ENCODE measurements around the gene TOMM22. TPM values are rescaled to one million over a fixed set of nuclear protein-coding genes. Genes with fewer than 3 reads are reported as not detected.
A peak's percentile ranks its signal among the peaks of the same experiment; 100 is the strongest.

The TOMM22 gene
- total RNA-seq: 10 to 100 TPM; 28.6 to 59.9 (median 50.6) TPM
- 10 to 100 TPM; 24.3 to 44.3 (median 41.3) TPM for polyA plus RNA-seq
- long read RNA-seq, donor 1, transcript TOMM22-201 (4 exons, 2,040 nt): major isoform, 36 of 37 reads
- long read RNA-seq, donor 1, partial matches to known transcripts: 0 of 37 reads
- long read RNA-seq, donor 1, other reads (novel, unspliced or antisense): 0 of 37 reads
- long read RNA-seq, donor 2, transcript TOMM22-201 (4 exons, 2,040 nt): major isoform, 30 of 106 reads
- long read RNA-seq, donor 2, partial matches to known transcripts: 76 of 106 reads
- long read RNA-seq, donor 2, other reads (novel, unspliced or antisense): 0 of 106 reads

DNA sequence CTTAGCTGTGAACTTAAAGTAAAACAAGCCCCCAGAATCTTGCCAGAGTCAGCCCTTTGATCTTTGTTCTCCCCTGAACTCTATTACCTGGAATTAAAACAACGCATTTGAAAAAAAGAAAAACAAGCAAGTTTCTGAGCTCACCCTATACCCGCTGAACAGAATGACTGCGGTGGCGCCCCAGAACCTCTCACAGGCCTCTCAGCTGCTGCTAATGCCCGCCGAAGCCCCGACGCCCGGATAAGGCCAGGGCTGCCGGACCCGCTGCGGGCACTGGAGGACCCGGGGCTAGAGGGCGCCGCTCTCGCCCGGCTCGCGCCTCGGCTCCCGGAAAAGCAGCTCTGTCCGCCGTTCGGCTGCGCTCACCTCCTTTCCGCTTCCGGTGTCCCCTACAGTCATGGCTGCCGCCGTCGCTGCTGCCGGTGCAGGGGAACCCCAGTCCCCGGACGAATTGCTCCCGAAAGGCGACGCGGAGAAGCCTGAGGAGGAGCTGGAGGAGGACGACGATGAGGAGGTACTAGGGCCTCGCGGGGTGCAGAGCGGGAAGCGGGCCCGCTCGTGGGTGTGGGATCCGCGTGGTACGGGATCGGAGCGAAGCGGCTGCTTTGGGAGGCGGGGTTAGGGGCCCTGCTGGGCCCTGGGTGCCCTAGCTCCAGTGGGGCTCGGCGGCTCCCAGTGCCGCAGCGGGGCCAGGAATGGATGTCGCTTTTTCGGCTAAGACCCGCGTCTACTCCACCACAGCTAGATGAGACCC is at the start of gene TOMM22:
Gene TOMM22 (plus strand): TSS at position 376 of the 754 bp plus-strand sequence. CDS start 22 bp downstream, at position 398.
- H3K4me3 ChIP-seq: peak within 1 kb of the TSS; percentile 87 to 100 (median 96)
- H3K27ac ChIP-seq: peak within 1 kb of the TSS; percentile 49 to 85 (median 82)
- peak; percentile 98 for DNase-seq
- H3K27me3 ChIP-seq (replicated peaks in 1 of 7): no peaks in the 10 kb centered on the region
- TF ChIP-seq POLR2AphosphoS5 (IDR thresholded peaks at IDR 0.05) (peak; percentile 92 to 96 (median 95)), POLR2A (IDR thresholded peaks at IDR 0.05) (no peak)
- TF ChIP-seq, protein P1, sequence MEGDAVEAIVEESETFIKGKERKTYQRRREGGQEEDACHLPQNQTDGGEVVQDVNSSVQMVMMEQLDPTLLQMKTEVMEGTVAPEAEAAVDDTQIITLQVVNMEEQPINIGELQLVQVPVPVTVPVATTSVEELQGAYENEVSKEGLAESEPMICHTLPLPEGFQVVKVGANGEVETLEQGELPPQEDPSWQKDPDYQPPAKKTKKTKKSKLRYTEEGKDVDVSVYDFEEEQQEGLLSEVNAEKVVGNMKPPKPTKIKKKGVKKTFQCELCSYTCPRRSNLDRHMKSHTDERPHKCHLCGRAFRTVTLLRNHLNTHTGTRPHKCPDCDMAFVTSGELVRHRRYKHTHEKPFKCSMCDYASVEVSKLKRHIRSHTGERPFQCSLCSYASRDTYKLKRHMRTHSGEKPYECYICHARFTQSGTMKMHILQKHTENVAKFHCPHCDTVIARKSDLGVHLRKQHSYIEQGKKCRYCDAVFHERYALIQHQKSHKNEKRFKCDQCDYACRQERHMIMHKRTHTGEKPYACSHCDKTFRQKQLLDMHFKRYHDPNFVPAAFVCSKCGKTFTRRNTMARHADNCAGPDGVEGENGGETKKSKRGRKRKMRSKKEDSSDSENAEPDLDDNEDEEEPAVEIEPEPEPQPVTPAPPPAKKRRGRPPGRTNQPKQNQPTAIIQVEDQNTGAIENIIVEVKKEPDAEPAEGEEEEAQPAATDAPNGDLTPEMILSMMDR (IDR thresholded peaks at IDR 0.05 in 8 of 11, conservative IDR thresholded peaks at IDR 0.05 in 3 of 11): peak in 8 of 11 experiments; percentile 40 to 75 (median 54)
- peaks cover 0 to 41% (median 38%) of the 10 kb centered on the region in 6 donors for H3K36me3 ChIP-seq
- 0 to 1% (median 0%) methylated on average over 32 to 60 of the region's 60 CpGs for WGBS, 5 donors
- intact Hi-C loops (cut with DNase I; ENCODE audit: low total_unique reads): no loop called here
- H3K9me3 ChIP-seq: no peaks in the 10 kb centered on the region
- H3K4me1 ChIP-seq: peaks cover 6 to 25% (median 16%) of the 10 kb centered on the region in 6 donors

DNA sequence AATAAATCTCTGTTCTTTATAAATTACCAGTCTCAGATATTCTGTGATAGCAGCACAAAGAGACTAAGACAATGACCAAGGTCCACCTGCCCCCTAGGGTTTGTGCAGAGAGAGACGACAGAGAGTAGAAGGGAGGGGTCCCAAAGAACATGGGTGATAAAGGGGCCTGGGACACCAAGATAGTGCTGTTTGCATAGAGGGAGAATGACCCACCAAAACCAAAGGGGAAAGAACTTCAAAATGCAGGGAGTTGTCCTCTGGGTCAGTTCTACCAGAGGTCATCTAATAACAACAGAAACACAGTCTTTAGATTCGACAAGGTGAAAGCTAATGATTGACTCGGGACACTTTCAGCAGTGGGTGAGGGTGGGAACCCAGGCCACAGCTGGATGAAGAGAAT is 49.2 kb upstream of the TOMM22 start:
- Histone ChIP-seq H3K9me3 (no peaks in the 10 kb centered on the region), H3K27ac (no peak overlapping the region), H3K4me1 (peaks cover 0 to 4% (median 0%) of the 10 kb centered on the region in 6 donors), H3K27me3 (replicated peaks in 1 of 7) (no peaks in the 10 kb centered on the region), H3K4me3 (no peak overlapping the region), H3K36me3 (no peaks in the 10 kb centered on the region)
- intact Hi-C loops (cut with DNase I; ENCODE audit: low total_unique reads): no loop called here
- WGBS, 5 donors: 79 to 94% (median 86%) methylated on average over 3 of the region's 3 CpGs
- TF ChIP-seq POLR2A (IDR thresholded peaks at IDR 0.05) (no peak), POLR2AphosphoS5 (IDR thresholded peaks at IDR 0.05) (no peak)
- TF ChIP-seq, protein P1 (IDR thresholded peaks at IDR 0.05 in 8 of 11, conservative IDR thresholded peaks at IDR 0.05 in 3 of 11): no peak
- no peak for DNase-seq

DNA sequence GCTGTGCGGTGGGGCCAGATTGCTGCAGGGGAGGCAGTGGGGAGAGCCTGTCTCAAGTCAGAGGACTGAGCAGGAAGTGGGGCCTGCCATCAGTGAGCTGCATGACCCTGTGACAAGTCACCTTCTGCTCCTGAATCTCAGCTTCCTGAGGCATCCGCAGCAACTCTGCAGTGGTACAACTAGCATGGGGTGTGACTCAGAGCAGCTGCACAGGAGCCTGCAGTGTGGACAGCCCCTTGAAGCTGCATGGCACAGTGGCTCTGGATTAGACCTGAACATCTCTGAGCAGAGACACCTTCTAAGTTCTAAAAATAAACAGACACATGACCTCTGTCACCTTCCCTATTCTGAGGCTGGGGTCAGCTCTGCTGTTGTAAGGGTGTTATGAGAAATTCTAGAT is 43.5 kb upstream of the TOMM22 start:
- 83 to 93% (median 85%) methylated on average over 2 of the region's 2 CpGs for WGBS, 5 donors
- DNase-seq: peak; percentile 4
- Histone ChIP-seq H3K27me3 (replicated peaks in 1 of 7) (no peaks in the 10 kb centered on the region), H3K4me1 (no peaks in the 10 kb centered on the region), H3K27ac (no peak overlapping the region), H3K9me3 (no peaks in the 10 kb centered on the region), H3K36me3 (no peaks in the 10 kb centered on the region), H3K4me3 (no peak overlapping the region)
- intact Hi-C loops (cut with DNase I; ENCODE audit: low total_unique reads): no loop called here
- TF ChIP-seq POLR2A (IDR thresholded peaks at IDR 0.05) (no peak), POLR2AphosphoS5 (IDR thresholded peaks at IDR 0.05) (no peak)
- TF ChIP-seq, protein P1 (IDR thresholded peaks at IDR 0.05 in 8 of 11, conservative IDR thresholded peaks at IDR 0.05 in 3 of 11): no peak

DNA sequence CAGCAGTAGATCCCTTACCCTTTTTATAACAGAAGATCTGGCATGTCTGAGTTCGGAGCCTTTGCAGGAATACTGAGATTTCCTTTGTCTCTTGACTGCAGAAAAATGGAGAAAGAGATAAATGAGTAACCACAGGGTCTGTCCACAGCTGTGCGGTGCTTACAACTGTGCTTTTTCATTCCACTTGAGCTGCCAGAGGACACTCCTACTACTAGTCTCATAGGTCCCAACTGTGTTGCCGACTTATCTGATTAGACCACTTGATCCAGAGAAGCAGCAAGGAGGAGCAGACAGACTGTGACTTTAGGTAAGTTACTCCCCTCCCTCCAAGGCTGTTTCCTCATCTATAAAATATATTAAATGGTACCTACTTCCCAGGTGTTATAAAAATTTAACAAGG is 43.0 kb upstream of the TOMM22 start:
- Histone ChIP-seq H3K27ac (no peak overlapping the region), H3K36me3 (no peaks in the 10 kb centered on the region), H3K4me3 (no peak overlapping the region), H3K4me1 (no peaks in the 10 kb centered on the region), H3K27me3 (replicated peaks in 1 of 7) (no peaks in the 10 kb centered on the region), H3K9me3 (no peaks in the 10 kb centered on the region)
- TF ChIP-seq POLR2A (IDR thresholded peaks at IDR 0.05): no peak
- no peak for TF ChIP-seq POLR2AphosphoS5 (IDR thresholded peaks at IDR 0.05)
- TF ChIP-seq, protein P1 (IDR thresholded peaks at IDR 0.05 in 8 of 11, conservative IDR thresholded peaks at IDR 0.05 in 3 of 11): no peak
- 63 to 83% (median 80%) methylated on average over 3 of the region's 3 CpGs for WGBS, 5 donors
- DNase-seq: no peak
- intact Hi-C loops (cut with DNase I; ENCODE audit: low total_unique reads): no loop called here
